HG03039 (cell line): Measurements from ENCODE around the gene UQCRC1.

Experiments used
- ATAC-seq: cut with Tn5 transposase; IDR thresholded peaks from one replicate; pipeline ENCODE4 v1.9.1; 2021; ENCODE audit warnings: mild to moderate bottlenecking, moderate library complexity; ENCODE audit not compliant: unreplicated experiment

Gene UQCRC1

DNA sequence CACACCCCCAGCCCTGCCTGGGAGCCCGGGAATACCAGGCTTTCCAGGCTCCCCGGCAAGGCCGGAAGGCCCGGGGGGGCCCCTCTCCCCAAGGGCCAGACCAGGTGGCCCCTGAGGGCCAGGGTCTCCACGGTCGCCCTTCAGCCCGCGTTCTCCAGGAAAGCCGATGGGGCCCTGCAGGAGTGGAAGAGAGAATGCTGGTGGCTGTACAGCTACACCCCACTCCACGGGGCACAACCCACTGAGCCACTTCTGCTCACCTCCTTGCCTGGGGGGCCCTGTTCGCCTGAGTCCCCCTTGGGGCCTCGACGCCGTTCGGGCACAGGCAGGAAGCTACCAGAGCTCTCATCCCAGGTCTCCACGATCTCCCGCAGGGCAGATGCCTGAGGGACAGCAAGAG lies 34.1 kb downstream of the UQCRC1 start:
- ATAC-seq: no peak

DNA sequence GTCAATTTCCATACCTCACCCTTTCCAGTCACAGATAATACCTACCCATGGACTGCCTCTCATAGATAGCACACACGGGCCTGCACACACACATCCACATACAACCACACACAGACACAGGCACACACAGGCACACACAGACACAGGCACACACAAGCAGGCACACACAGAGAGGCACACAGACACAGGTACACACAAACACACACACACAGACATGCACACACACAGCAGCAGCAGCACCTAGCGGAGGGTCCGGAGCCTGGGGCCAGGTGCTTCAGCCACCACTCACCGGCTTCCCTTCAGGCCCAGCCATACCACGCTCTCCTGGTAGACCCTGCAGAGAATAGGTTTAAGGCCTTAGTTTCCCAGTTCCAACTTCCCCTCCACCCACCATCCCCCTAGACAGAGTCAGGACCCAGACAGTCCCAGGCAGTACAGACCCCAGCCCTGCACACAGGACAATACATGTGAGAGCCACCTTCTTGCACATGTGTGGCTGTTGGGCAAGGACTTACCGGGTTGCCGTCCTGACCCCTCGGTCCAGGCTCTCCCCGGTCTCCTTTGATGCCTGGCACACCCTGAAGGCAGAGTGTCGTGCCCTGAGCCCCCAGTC lies 35.4 kb downstream of the UQCRC1 start:
- ATAC-seq: no peak

DNA sequence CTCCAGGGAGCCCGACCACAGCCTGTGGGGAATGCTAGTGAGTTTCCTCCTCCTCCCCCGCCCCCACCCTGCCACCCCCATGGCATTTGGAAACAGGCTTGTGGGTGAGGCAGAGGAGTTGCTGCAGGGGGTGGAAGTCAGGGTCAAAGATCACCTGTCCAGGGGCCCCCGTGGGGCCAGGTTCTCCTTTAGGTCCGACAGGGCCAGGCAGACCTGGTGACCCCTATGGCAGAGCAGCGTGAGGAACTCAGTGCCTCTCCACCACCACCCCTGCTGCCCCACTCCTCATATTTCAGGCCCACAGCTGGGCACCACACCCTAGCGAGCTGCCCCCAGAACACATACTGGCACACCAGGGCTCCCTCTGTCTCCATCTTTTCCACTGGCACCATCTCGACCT lies 36.9 kb downstream of the UQCRC1 start:
- no peak for ATAC-seq

DNA sequence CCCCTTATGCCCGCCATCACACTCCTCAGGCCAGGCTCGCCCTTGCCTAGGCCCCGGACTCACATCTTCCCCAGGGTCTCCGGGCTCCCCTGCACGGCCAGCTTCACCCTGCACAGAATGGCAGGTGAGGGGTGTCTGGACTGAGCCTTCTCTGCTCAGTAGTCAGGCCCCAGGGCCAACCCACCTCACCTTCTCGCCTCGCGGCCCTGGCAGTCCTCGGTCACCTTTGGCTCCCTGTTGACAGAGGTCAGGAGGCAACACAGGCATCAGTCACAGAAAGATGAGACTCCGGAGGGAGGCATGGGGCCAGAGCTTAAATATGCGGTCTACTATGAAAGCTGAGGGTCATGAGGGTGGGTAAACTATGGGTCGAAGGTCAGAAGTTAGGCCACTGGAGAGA lies 37.5 kb downstream of the UQCRC1 start:
- no peak for ATAC-seq

DNA sequence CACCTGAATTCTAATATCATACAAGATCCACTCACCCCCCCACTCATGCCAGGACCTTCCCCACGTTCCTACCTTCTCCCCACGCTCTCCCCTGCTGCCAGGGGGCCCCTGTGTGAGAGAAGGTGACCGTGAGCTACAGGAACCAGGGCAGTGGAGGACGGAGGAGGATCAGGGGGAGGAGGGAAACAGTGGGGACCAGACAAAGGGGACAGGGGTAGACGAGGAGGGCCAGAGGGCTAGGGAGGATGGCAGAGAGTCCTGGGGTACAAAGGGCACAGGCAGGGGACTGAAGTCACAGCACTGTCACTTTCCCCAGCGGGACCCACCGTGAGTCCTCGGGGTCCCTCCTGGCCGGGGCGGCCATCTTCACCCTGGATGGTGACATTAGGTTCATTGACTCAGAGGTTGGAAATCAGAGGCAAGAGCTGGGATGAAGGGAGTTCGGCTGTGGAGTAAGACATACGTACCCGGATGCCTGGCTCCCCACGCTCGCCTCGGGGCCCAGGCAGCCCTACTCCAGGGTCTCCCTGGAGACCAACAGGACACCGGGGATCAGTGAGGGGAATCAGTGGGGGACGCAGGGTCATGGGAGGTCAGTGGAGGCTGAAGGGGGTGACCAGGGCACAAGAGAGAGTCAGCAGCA lies 39.5 kb downstream of the UQCRC1 start:
- ATAC-seq: no peak

DNA sequence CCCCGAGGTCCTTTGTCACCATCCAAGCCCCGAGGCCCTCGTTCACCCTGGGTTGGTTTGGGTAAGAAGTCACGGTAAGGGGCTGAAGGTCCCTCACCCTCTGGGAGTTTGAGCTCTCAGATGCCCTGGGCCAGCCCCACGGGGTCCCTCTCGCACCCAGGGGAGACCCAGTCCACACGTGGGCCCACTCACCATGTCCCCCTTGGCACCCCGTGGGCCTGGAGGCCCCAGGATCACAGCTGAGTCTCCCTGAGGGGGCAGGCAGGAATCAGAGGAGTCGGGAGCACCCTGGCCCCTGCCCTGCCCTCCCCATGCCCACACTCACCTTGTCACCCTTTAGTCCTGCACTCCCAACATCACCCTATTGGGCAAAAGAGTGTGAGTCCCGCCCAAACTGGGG lies 40.0 kb downstream of the UQCRC1 start:
- ATAC-seq: no peak

DNA sequence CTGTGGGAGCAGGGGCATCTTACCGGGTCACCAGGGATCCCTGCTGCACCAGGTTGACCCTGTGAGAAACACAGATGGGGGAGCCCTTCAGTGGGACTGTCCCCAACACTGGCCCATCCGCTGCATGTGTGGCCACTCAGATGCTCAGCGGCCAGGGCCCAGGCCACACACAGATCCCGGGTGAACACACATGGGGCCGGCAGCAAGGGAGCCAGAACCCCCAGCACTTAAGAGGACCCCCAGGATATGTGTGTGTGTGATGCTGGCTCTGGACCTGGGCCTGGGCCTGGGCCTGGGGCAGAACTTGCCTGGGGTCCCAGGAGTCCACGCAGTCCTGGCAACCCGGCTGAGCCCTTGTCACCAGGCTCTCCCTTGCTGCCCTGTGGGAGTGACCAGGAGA lies 41.0 kb downstream of the UQCRC1 start:
- no peak for ATAC-seq

DNA sequence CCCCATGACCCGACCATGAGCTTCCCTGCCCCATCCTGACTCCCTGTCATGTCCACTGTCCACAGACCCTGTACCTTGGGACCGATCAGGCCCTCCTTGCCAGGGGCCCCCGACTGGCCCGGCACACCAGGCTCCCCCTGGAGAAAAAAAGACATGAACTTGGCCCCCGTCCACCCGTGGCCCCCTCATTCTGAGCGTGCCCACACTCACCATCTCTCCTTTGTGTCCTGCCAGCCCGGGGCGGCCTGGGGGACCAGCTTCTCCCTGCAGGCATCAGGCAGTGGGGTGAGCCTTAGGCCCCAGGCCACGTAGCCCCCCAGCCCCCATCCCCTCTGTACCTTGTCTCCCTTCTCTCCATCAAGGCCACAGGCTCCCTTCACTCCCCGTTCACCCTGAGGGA lies 41.9 kb downstream of the UQCRC1 start:
- no peak for ATAC-seq

DNA sequence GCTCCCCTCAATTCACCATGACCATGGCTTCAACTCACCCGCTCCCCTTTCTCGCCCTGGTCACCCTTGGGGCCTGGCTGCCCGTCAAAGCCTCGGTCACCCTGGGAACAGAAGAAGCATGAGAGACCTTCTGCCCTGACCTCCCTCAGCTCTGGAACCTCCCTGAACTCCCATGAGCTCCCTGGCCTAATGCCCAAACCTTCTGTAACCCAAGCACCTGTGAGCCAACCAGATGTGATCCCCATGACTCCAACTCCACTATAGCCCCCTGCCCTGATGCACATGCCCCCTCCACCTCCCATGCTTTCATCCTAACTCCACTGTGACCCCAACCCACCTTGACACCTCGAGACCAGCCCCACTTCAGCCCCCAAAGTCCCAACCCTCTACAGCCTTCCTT lies 42.4 kb downstream of the UQCRC1 start:
- ATAC-seq: no peak

DNA sequence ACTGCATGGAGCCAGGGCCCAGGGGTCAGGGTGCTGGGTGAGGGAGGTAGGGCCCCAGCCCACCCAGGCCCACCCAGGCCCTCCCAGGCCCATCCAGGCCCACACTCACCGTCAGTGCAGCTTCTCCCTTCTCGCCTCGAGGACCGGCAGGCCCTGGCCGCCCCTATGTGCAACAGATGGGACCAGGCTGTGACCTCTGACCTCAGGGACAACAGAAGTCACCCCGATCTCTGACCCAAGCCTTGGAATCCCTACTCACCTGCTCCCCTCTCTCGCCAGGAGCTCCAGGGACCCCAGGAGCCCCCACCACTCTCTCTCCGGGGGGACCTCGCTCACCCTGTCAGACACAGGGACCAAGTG lies 43.1 kb downstream of the UQCRC1 start:
- ATAC-seq: no peak

DNA sequence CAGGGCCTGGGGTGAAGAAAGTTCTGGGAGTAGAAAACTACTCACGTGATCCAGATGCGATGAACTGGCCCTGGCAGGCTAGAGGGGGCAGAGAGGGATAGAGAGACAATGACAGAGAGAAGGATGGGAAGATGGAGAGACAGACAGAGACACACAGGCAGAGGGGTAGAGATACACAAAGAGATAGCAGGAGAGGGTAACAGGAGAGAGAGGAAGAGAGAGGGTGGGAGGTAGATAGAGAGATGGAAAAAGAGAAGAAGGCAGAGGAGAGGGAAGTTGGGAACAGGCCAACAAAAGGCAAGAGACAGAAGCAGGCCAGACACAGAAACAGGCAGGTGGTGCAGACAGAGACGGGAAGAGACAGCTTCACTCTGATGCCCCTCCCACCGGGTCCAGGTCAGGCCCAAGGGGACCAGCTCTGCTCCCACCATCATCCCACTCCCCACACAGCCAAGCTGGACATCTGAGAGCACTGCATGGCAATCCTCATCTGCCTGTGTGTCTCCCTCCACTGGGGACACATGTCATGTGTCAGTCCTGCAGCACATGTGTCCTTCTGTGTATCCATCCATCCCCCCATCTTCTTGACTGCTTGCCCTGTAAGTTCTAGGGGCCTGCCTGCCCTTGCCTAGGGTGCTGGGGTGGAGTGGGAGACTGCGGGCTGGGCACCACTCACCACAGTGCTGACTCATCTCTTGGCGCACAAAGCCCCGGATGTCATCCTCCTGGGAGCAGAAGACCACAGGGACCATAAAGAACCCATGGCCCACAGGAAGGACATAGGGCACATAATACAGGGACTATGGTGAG lies 43.6 kb downstream of the UQCRC1 start:
- ATAC-seq: no peak

DNA sequence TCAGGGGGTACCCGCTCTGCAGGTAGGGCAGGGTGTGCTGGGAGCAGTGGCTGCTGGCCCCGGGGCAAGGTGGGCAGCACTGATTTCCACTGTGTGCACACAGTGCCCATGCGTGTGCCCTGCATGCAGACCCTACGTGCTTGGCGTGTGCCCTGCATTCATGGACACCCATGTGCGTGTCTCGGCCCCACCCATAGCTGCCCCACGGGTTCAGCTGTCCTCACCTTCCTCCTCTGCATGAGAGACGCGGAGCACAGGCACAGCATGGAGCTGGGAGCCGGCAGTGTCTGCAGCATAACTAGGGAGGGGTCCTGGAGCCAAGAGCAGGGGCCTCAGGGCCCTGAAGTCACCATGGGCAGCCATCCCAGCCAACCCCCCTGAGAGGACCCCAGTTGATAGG lies 44.3 kb downstream of the UQCRC1 start:
- no peak for ATAC-seq

DNA sequence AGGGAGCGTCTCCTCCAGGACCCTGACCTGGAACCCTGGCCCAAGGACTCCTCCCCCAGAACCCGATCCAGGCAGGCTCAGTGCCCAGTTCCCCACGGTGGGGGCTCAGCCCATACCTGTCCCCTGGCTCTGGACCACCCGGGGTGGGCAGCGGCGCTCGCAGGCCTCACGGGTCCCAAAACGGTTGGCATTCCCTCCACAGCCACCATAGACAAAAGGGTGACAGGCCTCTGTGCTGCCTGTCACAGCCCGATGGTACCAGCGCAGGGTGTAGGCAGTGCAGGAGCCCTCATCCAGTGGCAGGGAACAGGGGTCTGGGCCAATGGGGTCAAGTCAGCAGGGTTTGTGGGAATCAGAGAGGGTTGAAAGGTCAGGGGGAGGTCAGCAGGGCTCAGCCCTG lies 44.8 kb downstream of the UQCRC1 start:
- ATAC-seq: no peak

DNA sequence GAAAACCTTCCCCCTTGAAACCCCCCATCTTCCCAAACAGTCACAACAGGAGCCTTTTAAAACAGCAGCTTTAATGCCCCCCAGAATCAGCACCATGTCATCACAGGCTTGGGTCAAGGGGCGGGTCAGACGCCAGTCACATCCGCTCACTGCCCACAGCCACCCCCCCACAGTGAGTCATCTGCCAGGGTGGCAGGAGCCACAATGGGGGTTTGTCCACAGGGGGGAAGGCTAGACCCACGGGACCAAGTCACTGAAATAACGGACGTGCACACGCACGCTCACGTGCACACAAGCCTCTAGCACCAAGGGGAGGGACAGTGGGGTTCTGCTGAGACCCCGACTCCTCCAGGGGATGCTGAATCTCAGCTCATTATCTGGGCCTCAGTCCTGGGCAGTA lies 45.4 kb downstream of the UQCRC1 start:
- ATAC-seq: no peak

DNA sequence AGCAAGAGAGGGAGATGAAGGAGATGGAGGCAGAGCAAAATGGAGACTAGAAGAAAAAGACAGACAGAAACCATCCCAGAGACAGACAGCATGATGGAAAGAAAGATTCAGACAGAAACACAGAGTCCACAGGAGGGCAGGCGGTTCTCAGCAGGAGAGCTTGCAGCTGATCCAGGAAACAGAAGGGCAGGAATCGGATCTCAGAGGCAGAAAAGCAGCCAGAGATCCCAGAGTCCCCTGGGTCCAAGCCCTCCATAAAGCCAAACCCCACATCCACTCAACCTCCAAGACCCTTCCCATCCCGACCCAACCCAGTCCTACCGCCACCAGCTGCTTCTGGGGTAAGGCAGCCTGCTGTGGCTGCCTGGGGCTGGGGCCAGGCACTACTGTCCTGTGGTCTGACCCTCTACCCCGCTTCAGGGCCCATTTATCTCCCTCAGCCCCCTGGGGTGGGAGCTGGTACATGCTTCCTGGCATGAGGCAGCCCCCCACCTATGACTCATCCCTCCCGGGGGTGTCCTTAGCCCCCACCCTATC lies 46.0 kb downstream of the UQCRC1 start, which contains the start of gene UCN2:
Gene UCN2 (minus strand): TSS at position 400 of the 537 bp plus-strand sequence. CDS start 657 bp downstream, outside the sequence.
- ATAC-seq: no peak

DNA sequence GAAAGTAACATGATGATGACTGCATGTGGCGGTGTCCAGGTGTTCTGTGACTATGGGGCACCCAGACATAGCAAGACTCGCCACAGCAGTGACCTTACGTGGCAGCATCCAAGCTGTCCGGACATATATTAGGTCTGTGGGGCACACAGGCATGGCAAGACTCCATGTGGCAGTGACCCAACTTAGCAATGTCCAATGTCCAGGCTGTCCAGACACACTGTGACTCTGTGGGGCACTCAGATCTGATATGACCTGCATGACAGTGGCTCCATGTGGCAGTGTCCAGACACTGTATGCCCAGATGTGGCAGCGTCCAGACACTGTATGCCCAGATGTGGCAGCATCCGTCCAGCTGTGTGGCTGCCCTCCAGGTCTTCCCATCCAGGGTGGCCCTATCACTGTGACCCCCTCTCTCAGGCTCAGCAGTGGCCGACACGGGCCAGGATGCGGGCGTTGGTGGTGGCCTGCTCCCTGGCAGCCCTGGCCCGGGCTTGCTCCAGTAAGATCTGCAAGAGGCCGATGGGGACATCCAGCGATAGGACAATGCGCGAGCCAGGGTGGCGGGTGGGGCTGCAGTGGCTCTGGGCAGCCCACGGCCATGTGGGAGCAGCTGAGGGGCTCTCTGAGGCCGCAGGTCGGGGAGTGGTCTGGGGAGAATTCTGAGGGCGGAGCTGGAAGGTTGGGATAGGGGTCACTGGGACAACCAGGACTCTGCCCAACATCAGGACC lies 46.9 kb downstream of the UQCRC1 start:
- no peak for ATAC-seq

DNA sequence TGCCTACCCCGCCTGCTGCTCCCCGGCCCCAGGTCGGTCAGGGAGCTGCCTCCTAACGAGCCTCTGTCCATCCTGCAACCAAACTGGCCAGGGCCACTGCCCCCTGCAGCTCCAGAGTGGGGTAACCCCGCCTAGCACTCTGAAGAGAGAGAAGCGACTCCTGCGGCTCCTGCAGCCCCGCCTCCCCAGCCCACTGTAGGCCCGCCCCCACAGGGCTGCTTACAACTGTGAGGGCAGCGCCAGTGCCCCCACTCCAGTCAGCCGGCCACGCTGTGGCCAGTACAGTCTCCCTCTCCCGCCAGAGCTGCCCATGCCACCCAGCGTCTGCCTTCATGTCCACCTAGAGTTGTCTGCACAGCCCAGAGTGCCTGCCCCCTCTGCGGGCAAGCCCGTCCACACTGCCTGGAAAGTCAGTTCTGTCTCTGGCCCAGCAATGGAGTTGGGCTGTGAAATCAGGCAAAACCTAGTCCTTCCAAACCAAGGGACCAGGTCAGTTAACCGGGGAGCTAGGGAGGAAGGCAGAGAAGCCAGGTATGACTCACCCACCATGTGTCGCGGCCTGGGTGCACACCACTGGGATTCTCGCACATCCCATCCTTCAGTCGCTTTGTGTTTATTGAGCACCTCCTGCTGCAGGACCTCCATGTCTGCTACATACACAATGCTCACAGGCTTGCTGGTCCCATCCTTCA lies 48.3 kb downstream of the UQCRC1 start:
- ATAC-seq: no peak

DNA sequence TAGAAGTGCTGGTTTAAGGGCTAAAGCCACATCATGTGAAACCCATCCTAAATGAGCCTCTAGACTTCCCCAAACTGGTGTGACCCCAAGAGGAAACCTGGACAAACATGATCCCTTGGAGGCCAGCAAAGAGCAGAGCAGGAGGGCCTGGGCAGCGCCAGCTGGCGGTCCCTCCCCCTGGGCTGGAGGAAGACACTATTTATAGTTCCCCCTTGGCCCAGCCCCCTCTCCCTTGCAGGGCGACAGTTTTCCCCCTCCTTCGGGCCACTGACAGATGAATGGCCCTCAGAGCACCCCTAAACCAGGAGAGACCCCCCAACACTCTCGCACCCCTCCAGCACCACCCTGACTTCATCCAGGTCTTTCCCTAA lies 48.8 kb downstream of the UQCRC1 start:
- no peak for ATAC-seq

DNA sequence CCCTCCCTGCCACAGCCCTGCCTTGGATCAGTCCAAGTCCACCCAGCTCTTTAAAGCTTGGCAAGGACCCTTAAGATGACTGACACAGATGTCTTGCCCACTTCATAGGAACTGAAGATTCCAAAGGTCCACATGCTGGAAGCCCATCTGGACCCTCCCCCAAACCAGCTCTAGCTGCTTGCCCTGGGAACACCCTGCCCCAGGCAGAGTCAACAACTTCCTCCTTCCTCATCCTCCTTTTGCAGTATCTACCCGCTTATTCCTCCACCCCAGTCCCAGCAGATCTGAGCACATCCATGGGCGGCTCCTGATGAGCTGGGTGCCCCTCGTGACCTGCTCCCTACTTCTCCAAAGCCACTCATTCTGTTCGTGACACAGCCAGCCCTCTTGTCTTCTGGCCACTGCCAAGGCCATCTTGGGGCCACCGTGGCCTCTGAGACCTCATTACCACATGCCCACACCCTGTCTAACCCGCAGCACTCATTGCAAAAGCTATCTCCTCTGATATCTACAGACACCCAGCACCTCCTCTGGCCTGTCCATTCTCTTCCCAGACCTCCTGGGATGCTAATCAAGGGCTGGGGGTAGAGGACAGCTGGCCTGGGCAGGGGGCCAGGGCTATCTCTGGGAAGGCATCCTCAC lies 50.8 kb downstream of the UQCRC1 start:
- no peak for ATAC-seq
